SK-N-MC (cell line): ENCODE results near the gene ALOXE3.

Experiments
- EZH2 ChIP-seq: fragments of 200-600 bp; sonication (generic); IDR thresholded peaks from one replicate; pipeline ENCODE4 v1.6.1; 2017; ENCODE audit warnings: antibody characterized with exemption
- POLR2AphosphoS5 ChIP-seq: IDR thresholded peaks from 2 replicates; pipeline ENCODE4 v1.6.1; 2012; ENCODE audit warnings: mild to moderate bottlenecking, low read depth, low read length, borderline replicate concordance

DNA sequence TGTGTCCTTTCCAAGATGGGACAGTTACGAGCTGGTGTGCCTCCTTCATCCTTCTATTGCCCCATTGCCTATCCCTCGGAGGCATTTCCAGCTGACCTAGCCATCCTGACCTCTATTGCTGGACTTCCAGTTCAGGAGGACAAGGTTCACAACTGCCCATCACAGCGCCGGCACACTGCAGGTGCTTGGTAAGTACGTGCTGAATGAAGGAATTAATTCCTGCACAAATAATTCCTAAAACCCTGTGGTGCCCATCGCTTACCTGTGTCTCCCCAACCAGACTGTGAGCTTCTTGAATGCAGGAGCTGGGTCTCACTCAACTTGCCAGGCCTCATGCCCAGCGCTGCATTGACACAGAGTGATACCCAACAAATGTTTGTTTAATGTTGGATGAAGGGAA is 66.5 kb downstream of the ALOXE3 start:
- TF ChIP-seq POLR2AphosphoS5 (no peak), EZH2 (no peak)
